B cell (primary cell): Measurements from ENCODE around the gene MYB. TPM values are rescaled to one million over a fixed set of nuclear protein-coding genes. Genes with fewer than 3 reads are reported as not detected.

ENCODE experiments used
- ATAC-seq: fragments of 200-7000 bp; cut with Tn5 transposase; one replicate; pipeline ENCODE4 v1.10.0; 2021; ENCODE audit warnings: low read depth, mild to moderate bottlenecking, moderate number of reproducible peaks, moderate library complexity
- CTCF ChIA-PET: fragments of 350-600 bp; sonication (Branson Sonifier 250); formaldehyde crosslinking; loops from one replicate; lab custom pipeline; 2021; ENCODE audit warnings: antibody characterized with exemption, inconsistent platforms; lab: Charles Lee
- POLR2A ChIA-PET: fragments of 350-600 bp; sonication (Branson Sonifier 250); formaldehyde crosslinking; loops from one replicate; lab custom pipeline; 2021; ENCODE audit warnings: antibody characterized with exemption; lab: Charles Lee
- DNase-seq: peaks from one replicate; pipeline ENCODE4 v3.0.0; 2013
- H2AFZ ChIP-seq: 2 replicates; pipeline ENCODE4 v1.6.1; 2012; ENCODE audit warnings: mild to moderate bottlenecking, low read depth, low read length; ENCODE audit not compliant: insufficient read depth, poor library complexity, severe bottlenecking
- H3K27ac ChIP-seq, 2 donors: 1 replicate in 1 of 2; 2 replicates in 1 of 2; pipeline ENCODE4 v1.5.1; 2012 to 2013; ENCODE audit warnings: low read length in 2 of 2, mild to moderate bottlenecking in 2 of 2, moderate library complexity in 1 of 2
- H3K27me3 ChIP-seq, 4 experiments: fragments of 200-600 bp in 1 of 4; sonication (generic) in 1 of 4; replicated peaks in 1 of 4; 1 replicate in 2 of 4; 2 replicates in 2 of 4; pipeline versions ENCODE4 v1.6.1 to v1.7.0; 2013 to 2016; ENCODE audit warnings: low read length in 3 of 4, mild to moderate bottlenecking in 2 of 4, mixed read lengths in 1 of 4, moderate library complexity in 1 of 4; ENCODE audit not compliant: insufficient read depth in 4 of 4, control insufficient read depth in 3 of 4; ENCODE audit errors: control extremely low read depth in 1 of 4
- H3K36me3 ChIP-seq, 2 experiments: replicated peaks in 1 of 2; 1 replicate in 1 of 2; 2 replicates in 1 of 2; pipeline versions ENCODE4 v1.6.1 to v1.7.1; 2013; ENCODE audit warnings: low read length in 1 of 2; ENCODE audit not compliant: insufficient read depth in 2 of 2, control insufficient read depth in 1 of 2; ENCODE audit errors: control extremely low read depth in 1 of 2, extremely low read depth in 1 of 2
- H3K4me1 ChIP-seq, 2 donors: fragments of 200-600 bp in 1 of 2; sonication (generic) in 1 of 2; 1 replicate in 1 of 2; 2 replicates in 1 of 2; pipeline versions ENCODE4 v1.5.1 to v1.6.1; 2013 to 2017; ENCODE audit warnings: low read length in 2 of 2; ENCODE audit not compliant: control insufficient read depth in 2 of 2, insufficient read depth in 2 of 2
- H3K4me2 ChIP-seq: replicated peaks from 2 replicates; pipeline ENCODE3; 2012; ENCODE audit warnings: mild to moderate bottlenecking, low read depth, low read length; ENCODE audit not compliant: poor library complexity, severe bottlenecking
- H3K4me3 ChIP-seq, 5 experiments: fragments of 200-600 bp in 1 of 5; sonication (generic) in 1 of 5; 1 replicate in 3 of 5; 2 replicates in 2 of 5; pipeline versions ENCODE4 v1.5.1 to v1.7.0; 2011 to 2016; ENCODE audit warnings: low read length in 4 of 5, mild to moderate bottlenecking in 4 of 5, low read depth in 2 of 5, control low read depth in 1 of 5, moderate library complexity in 1 of 5; ENCODE audit not compliant: insufficient read depth in 1 of 5; ENCODE audit errors: control extremely low read depth in 1 of 5, extremely low read depth in 1 of 5
- H3K79me2 ChIP-seq: fragments of 200-600 bp; sonication (generic); one replicate; pipeline ENCODE4 v1.6.0; 2016; ENCODE audit warnings: low read length; ENCODE audit not compliant: control insufficient read depth, insufficient read depth
- H3K9ac ChIP-seq: fragments of 200-600 bp; sonication (generic); 2 replicates; pipeline ENCODE4 v1.6.1; 2017; ENCODE audit warnings: mild to moderate bottlenecking, low read length, moderate library complexity
- H3K9me3 ChIP-seq, 3 donors: one replicate each; pipeline versions ENCODE4 v1.6.1 to v1.7.1; 2013; ENCODE audit warnings: low read length in 2 of 3; ENCODE audit not compliant: control insufficient read depth in 2 of 3, insufficient read depth in 1 of 3; ENCODE audit errors: control extremely low read depth in 1 of 3
- H4K20me1 ChIP-seq: 2 replicates; pipeline ENCODE4 v1.6.0; 2012; ENCODE audit warnings: mild to moderate bottlenecking, low read length; ENCODE audit not compliant: insufficient read depth, control insufficient read depth, poor library complexity, severe bottlenecking
- H3K27ac Mint-ChIP-seq: one replicate; pipeline ENCODE4 v1.8.0; 2021; ENCODE audit warnings: mixed read lengths
- H3K27me3 Mint-ChIP-seq: one replicate; pipeline ENCODE4 v1.8.0; 2021; ENCODE audit warnings: mixed read lengths
- H3K4me1 Mint-ChIP-seq: one replicate; pipeline ENCODE4 v1.8.0; 2021; ENCODE audit warnings: mixed read lengths
- H3K4me3 Mint-ChIP-seq: one replicate; pipeline ENCODE4 v1.8.0; 2021; ENCODE audit warnings: mixed read lengths
- H3K9me3 Mint-ChIP-seq: one replicate; pipeline ENCODE4 v1.8.0; 2022; ENCODE audit warnings: mixed read lengths; ENCODE audit not compliant: insufficient read depth
- EZH2 ChIP-seq: IDR thresholded peaks from 2 replicates; pipeline ENCODE4 v1.6.1; 2012; ENCODE audit warnings: borderline replicate concordance, low read depth, mild to moderate bottlenecking, moderate library complexity, low read length; ENCODE audit not compliant: insufficient read depth, poor library complexity, severe bottlenecking
- WGBS: methylation state at CpG from one replicate; pipeline ENCODE4 v1.1.5; 2013; ENCODE audit warnings: missing lambda C conversion rate; ENCODE audit not compliant: insufficient coverage; 5-methylcytosine and 5-hydroxymethylcytosine counted together
- intact Hi-C: fragments of 100-400 bp; cut with micrococcal nuclease; formaldehyde crosslinking; loops from one replicate; pipeline ENCODE4 v1.10.0; 2022
- polyA plus RNA-seq: library from polyadenylated mRNA; depleted of rRNA; stranded (reverse); fragments of >200 nt; gene quantifications from 2 replicates; pipeline ENCODE4 v1.2.3, GENCODE V29; 2012
- total RNA-seq, 2 donors: library from RNA; stranded (reverse); fragments of 120-200 nt in 1 of 2; gene quantifications; 1 replicate in 1 of 2; 2 replicates in 1 of 2; pipeline versions ENCODE4 v1.2.3 to v1.2.4, GENCODE V29; 2013 to 2022
- TF ChIP-seq, protein P1 (sequence below): fragments of 200-600 bp; IDR thresholded peaks from one replicate; pipeline ENCODE4 v1.8.0; 2022; ENCODE audit warnings: antibody characterized with exemption, mild to moderate bottlenecking

The MYB gene
- total and polyA plus RNA-seq, 2 donors (not counting 1 experiment from before 2014, with no cell fraction given) = 0.46 to 1.4 TPM

DNA sequence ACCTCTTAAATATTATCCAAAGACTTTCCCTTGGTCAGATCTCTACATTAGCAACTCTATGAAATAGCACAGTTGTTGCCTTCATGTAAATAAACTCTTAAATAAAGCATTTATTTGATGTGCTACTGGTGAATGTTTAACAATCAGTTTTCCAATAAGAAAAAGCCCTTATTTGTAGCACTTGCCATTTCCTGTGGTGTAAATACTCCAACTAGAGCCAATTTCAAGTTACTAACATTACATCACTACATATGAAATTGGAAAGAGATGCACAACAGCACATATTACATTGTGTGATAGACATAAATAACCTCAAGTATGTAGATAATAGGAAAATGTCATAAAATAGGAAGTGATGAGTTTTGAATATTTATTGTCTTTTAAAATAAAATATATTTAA is 5.0 kb upstream of the MYB start:
- Histone ChIP-seq H3K4me3 (no peak overlapping the region), H3K27ac (no peak overlapping the region), H3K36me3 (no peaks in the 10 kb centered on the region), H3K27me3 (no peaks in the 10 kb centered on the region), H4K20me1 (no peaks in the 10 kb centered on the region), H3K4me2 (no peak overlapping the region), H3K9ac (no peak overlapping the region), H2AFZ (no peak overlapping the region), H3K79me2 (no peaks in the 10 kb centered on the region), H3K4me1 (peaks cover 9 to 12% of the 10 kb centered on the region in 2 donors), H3K9me3 (no peaks in the 10 kb centered on the region)
- Mint-ChIP-seq H3K27me3 (no peaks in the 10 kb centered on the region), H3K27ac (no peak overlapping the region), H3K4me3 (no peak overlapping the region), H3K9me3 (no peaks in the 10 kb centered on the region), H3K4me1 (peaks cover 10% of the 10 kb centered on the region)
- DNase-seq (no peak), ATAC-seq (no peak)
- CTCF ChIA-PET = no interaction called here
- intact Hi-C loops = no loop called here
- TF ChIP-seq, protein P1, sequence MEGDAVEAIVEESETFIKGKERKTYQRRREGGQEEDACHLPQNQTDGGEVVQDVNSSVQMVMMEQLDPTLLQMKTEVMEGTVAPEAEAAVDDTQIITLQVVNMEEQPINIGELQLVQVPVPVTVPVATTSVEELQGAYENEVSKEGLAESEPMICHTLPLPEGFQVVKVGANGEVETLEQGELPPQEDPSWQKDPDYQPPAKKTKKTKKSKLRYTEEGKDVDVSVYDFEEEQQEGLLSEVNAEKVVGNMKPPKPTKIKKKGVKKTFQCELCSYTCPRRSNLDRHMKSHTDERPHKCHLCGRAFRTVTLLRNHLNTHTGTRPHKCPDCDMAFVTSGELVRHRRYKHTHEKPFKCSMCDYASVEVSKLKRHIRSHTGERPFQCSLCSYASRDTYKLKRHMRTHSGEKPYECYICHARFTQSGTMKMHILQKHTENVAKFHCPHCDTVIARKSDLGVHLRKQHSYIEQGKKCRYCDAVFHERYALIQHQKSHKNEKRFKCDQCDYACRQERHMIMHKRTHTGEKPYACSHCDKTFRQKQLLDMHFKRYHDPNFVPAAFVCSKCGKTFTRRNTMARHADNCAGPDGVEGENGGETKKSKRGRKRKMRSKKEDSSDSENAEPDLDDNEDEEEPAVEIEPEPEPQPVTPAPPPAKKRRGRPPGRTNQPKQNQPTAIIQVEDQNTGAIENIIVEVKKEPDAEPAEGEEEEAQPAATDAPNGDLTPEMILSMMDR = no peak
- TF ChIP-seq EZH2 = no peak
- POLR2A ChIA-PET = no interaction called here

DNA sequence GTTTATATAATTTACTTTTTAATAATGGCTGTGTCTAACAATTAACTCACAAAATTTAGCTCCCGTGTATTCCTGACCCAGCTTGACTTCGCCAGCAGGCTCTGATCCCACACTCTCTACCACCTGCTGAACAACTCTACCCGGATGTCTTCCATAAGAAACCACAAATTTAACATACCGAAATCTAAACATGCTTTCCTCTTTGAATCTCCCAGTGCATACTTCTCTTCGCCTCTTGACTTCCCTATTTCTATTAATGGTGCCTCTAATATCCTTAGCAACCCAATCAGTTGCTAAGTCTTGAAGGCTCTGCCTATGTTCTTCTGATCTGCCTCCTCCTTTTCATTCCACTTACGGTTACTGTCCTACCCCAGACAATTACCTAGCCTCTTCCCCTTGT is 4.6 kb upstream of the MYB start:
- no peaks in the 10 kb centered on the region for H3K9me3 ChIP-seq
- no peaks in the 10 kb centered on the region for H3K27me3 Mint-ChIP-seq
- no peak overlapping the region for H3K4me3 ChIP-seq
- H3K4me2 ChIP-seq = no peak overlapping the region
- DNase-seq (peak; percentile 23), ATAC-seq (no peak)
- H3K79me2 ChIP-seq = no peaks in the 10 kb centered on the region
- TF ChIP-seq EZH2 = no peak
- TF ChIP-seq, protein P1 = no peak
- no peaks in the 10 kb centered on the region for H3K27me3 ChIP-seq
- no peak overlapping the region for H3K9ac ChIP-seq
- H3K27ac Mint-ChIP-seq = no peak overlapping the region
- 6% methylated on average over 6 of the region's 6 CpGs for WGBS
- peaks cover 10% of the 10 kb centered on the region for H3K4me1 Mint-ChIP-seq
- H3K36me3 ChIP-seq = no peaks in the 10 kb centered on the region
- no peak overlapping the region for H2AFZ ChIP-seq
- H3K4me1 ChIP-seq = peaks cover 9 to 12% of the 10 kb centered on the region in 2 donors
- no peak overlapping the region for H3K4me3 Mint-ChIP-seq
- ChIA-PET POLR2A (interaction anchor here (0.6 kb wide), 1 partner anchor 13 kb away, joined by 8 read pairs; no protein-coding TSS in a partner anchor), CTCF (no interaction called here)
- no peaks in the 10 kb centered on the region for H3K9me3 Mint-ChIP-seq
- intact Hi-C loops = no loop called here
- no peak overlapping the region for H3K27ac ChIP-seq
- H4K20me1 ChIP-seq = no peaks in the 10 kb centered on the region
